Adipose tissue (tissue), 3 donors: ENCODE measurements around the gene MAML1. TPM values are rescaled to one million over a fixed set of nuclear protein-coding genes. Genes with fewer than 3 reads are reported as not detected.
"Not testable (repeated sequence)": the region's sequence is repeated elsewhere in the genome, so short reads cannot be mapped to it uniquely, and the experiment has no call there.

ENCODE experiments used
- H3K27ac ChIP-seq: one replicate; pipeline ENCODE4 v1.5.1; 2013; ENCODE audit warnings: low read depth, low read length
- WGBS, 3 donors: extraction: QIAGEN DNeasy Blood & Tissue Kit; methylation state at CpG; one replicate each; pipeline ENCODE4 v1.1.7; 2013; 5-methylcytosine and 5-hydroxymethylcytosine counted together
- polyA plus RNA-seq, 3 donors: library from polyadenylated mRNA; stranded (reverse); fragments of 200-250 nt; gene quantifications; one replicate each; pipeline ENCODE4 v1.2.3, GENCODE V29; 2013
- donor health status: healthy with polysubstance abuse.
- donor health status: Bipolar disorder and iron deficiency.
- donor health status: healthy.

The MAML1 gene
- polyA plus RNA-seq, 3 donors, result 8.9 to 12.9 (median 10.0) TPM

GRCh38 chr5:179781846-179782245 lies 49.2 kb downstream of the MAML1 start:
- WGBS, 3 donors, result 91 to 95% (median 93%) methylated on average over 4 of the region's 4 CpGs
- no peak overlapping the region for H3K27ac ChIP-seq

GRCh38 chr5:179783128-179783527 lies 50.5 kb downstream of the MAML1 start:
- 92 to 96% (median 94%) methylated on average over 9 of the region's 9 CpGs for WGBS, 3 donors
- H3K27ac ChIP-seq, result no peak overlapping the region

GRCh38 chr5:179786861-179787260 lies 54.2 kb downstream of the MAML1 start:
- 81 to 88% (median 85%) methylated on average over 12 of the region's 12 CpGs for WGBS, 3 donors
- H3K27ac ChIP-seq, result no peak overlapping the region

- WGBS, 3 donors, result 81 to 91% (median 89%) methylated on average over 7 of the region's 7 CpGs
- no peak overlapping the region for H3K27ac ChIP-seq
These were observed 55.7 kb downstream of the MAML1 start for GRCh38 chr5:179788193-179788854.

- 96 to 98% (median 96%) methylated on average over 8 to 9 of the region's 9 CpGs for WGBS, 3 donors
- not testable (repeated sequence) for H3K27ac ChIP-seq
These were observed 56.7 kb downstream of the MAML1 start for GRCh38 chr5:179789278-179789677.

- H3K27ac ChIP-seq, result no peak overlapping the region
- WGBS, 3 donors, result 44 to 79% (median 50%) methylated on average over 15 of the region's 15 CpGs
These were observed 59.4 kb downstream of the MAML1 start for GRCh38 chr5:179791881-179792611.

- H3K27ac ChIP-seq, result peak overlapping the region; percentile 17
- WGBS, 3 donors, result 51 to 83% (median 54%) methylated on average over 24 of the region's 24 CpGs
These were observed 60.2 kb downstream of the MAML1 start for GRCh38 chr5:179792612-179793467.

- peak within 1 kb of the TSS; percentile 17 for H3K27ac ChIP-seq
- 6 to 55% (median 13%) methylated on average over 18 to 19 of the region's 19 CpGs for WGBS, 3 donors
These were observed 61.0 kb downstream of the MAML1 start, which contains the start of gene LTC4S for GRCh38 chr5:179793468-179794139. TSS of gene LTC4S (plus strand) at chr5:179793986. CDS start at chr5:179794081, 95 bp downstream.

- 63 to 71% (median 69%) methylated on average over 3 of the region's 3 CpGs for WGBS, 3 donors
- H3K27ac ChIP-seq, result no peak overlapping the region
These were observed 61.5 kb downstream of the MAML1 start for GRCh38 chr5:179794171-179794570.

- H3K27ac ChIP-seq, result no peak overlapping the region
- WGBS, 3 donors, result 86 to 98% (median 97%) methylated on average over 3 of the region's 3 CpGs
These were observed 62.0 kb downstream of the MAML1 start for GRCh38 chr5:179794575-179794974.

GRCh38 chr5:179795049-179795862 lies 62.6 kb downstream of the MAML1 start:
- 6 to 11% (median 11%) methylated on average over 52 to 53 of the region's 53 CpGs for WGBS, 3 donors
- H3K27ac ChIP-seq, result no peak overlapping the region

- H3K27ac ChIP-seq, result no peak overlapping the region
- 1 to 3% (median 2%) methylated on average over 81 to 112 of the region's 113 CpGs for WGBS, 3 donors
These were observed 63.5 kb downstream of the MAML1 start for GRCh38 chr5:179795863-179796833.

- no peak overlapping the region for H3K27ac ChIP-seq
- WGBS, 3 donors, result 84 to 90% (median 87%) methylated on average over 21 of the region's 21 CpGs
These were observed 64.4 kb downstream of the MAML1 start for GRCh38 chr5:179796877-179797608.

- no peak overlapping the region for H3K27ac ChIP-seq
- WGBS, 3 donors, result 95 to 97% (median 95%) methylated on average over 28 to 30 of the region's 30 CpGs
These were observed 65.1 kb downstream of the MAML1 start for GRCh38 chr5:179797741-179798140.

GRCh38 chr5:179798144-179798770 lies 65.6 kb downstream of the MAML1 start:
- H3K27ac ChIP-seq, result no peak overlapping the region
- 94 to 97% (median 95%) methylated on average over 23 of the region's 23 CpGs for WGBS, 3 donors
